CD1c-positive myeloid dendritic cell (primary cell): ENCODE results near the gene CAPN9.
"Not testable (repeated sequence)": the region's sequence is repeated elsewhere in the genome, so short reads cannot be mapped to it uniquely, and the experiment has no call there.

ENCODE experiments used
- DNase-seq: peaks from one replicate; pipeline ENCODE4 v3.0.0-alpha.2; 2016; ENCODE audit errors: extremely low spot score

CAPN9 gene

DNA sequence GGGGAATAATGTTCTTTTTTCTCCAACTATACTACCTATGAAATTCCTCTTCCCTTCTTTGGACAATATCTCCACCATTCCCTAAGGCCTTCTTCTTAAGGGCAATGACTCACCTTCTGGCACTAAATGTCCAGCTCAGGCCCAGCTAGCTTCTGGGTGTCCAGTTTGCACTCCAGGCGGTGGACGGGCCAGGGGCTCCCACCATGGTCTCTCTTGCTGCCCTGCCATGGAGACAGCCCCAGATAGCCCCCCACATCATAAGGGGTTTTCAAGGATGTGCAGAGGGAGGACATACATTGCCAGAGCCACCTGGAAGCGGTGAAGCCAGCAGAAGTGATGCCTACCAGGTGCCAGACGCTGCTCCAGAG, 77.3 kb downstream of the CAPN9 start:
- no peak for DNase-seq

GRCh38 chr1:230824919-230825721, 77.9 kb downstream of the CAPN9 start:
- DNase-seq: peak; percentile 24

DNA sequence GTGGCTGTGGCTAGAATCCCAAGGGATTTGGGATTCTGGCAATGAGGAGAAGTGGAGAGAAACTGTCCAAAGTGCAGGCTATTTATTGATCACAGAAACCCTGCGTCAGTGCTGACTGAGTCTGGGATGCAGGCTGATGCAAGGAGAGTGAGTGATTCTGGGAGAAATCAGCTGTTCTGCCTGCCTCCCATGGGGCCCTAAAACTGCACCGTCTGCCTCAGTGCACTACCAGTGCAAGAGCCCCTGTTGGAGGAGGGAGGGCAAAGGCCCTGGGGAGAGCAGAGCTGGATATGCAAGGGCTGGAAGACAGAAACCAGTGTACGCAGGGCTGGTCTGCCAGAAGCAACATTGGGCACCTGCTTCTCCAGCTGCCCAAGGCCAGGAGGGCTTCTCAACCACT, 78.6 kb downstream of the CAPN9 start:
- no peak for DNase-seq

DNA sequence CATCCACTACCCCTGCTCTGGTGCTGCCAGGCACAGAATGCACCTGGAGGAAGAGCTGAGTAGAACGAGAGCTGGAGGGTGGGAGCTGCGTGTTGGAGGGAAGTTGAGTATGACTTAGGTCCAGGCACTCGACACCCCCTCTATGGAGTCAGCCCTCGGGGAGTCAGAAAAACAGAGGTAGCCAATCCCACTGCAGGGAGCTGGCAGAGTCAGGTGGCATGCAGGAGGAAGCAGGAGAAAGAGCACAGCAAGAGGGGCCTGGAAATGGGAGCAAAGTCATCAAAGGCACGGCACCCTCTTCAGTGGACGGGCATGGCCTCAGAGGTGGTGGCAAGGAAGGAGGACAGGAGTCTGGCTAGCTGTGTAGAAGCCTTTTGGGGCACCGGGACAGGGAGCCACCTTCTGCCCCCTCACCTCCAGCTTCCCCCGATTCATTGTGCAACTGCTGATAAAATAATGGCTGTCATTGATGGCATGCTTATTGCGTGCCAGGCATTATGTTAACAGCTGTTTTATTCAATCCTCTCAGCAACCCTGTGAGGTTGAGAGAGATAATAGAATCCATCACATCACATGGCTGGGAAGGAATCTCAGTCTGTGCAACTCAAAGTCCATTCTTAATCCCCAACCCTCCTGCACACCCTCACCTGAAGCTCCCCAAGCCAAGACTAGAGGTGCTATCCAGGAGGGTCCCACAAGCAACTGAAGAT, 79.1 kb downstream of the CAPN9 start:
- no peak for DNase-seq

DNA sequence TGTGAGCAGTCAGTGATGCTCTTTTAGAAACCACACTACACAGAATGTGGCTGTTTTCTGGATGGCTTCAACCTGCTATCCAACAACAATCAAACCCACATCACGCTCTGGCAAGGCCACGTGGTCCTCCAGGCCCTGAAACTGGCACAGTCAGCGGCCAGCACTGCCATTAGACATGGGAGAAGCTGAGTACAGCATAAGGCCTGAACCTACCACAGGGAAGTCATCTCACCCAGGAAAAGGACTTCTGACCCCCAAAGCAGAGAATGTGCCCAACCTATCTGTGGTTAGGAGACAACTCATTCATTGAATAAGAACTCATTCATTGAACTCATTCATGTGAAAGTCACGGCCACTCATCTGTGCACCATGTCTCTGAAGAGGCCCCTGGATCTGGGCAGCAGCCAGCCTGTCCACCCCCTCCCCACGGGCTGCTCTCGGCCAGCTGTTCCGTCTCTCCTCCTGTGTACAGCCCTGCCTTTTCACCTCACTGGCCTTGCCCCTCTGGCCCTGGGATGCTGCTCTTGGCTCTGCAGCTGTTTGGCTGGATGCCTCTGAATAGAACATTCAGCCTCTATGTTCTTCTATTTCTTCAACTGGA, 80.0 kb downstream of the CAPN9 start:
- DNase-seq: no peak

- no peak for DNase-seq
Measured at GRCh38 chr1:230827801-230828200, 80.6 kb downstream of the CAPN9 start.

- DNase-seq: no peak
Measured at GRCh38 chr1:230828421-230828820, 81.2 kb downstream of the CAPN9 start.

GRCh38 chr1:230831771-230832170, 84.6 kb downstream of the CAPN9 start:
- DNase-seq: no peak

DNA sequence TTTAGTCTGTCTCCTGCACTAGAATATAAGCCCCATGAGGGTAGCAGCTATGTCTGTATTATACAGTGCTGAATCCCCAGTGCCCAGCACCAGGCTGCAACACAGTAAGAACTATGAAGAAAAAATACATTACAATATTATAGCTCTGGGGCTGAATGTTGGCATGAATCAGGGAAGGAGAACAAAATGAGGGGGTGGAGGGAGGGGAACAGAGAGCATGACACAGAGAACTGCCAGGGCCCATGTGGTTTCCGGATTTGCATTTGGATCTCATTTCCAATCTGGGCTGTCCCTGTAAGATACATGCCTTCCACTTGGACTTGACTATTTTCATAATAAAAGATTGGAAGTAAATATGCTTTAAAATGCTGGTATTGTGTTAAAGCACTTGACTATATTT, 85.3 kb downstream of the CAPN9 start:
- no peak for DNase-seq

DNA sequence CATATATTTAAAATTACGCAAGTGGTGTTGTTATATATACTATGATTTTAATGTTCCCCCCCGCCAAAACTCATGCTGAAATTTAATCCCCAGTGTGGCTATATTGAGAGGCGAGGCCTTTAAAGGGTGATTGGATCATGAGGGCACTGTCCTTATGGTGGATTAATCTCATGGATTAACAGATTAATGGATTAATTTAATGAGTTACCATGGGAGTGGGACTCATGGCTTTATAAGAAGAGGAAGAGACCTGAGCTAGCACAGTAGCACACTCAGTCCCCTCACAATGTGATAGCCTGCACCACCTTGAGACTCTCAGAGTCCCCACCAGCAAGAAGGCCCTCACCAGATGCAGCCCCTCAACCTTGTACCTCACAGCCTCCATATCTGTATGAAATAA, 86.3 kb downstream of the CAPN9 start:
- DNase-seq: no peak

- no peak for DNase-seq
Measured at GRCh38 chr1:230834292-230834691, 87.1 kb downstream of the CAPN9 start.

DNA sequence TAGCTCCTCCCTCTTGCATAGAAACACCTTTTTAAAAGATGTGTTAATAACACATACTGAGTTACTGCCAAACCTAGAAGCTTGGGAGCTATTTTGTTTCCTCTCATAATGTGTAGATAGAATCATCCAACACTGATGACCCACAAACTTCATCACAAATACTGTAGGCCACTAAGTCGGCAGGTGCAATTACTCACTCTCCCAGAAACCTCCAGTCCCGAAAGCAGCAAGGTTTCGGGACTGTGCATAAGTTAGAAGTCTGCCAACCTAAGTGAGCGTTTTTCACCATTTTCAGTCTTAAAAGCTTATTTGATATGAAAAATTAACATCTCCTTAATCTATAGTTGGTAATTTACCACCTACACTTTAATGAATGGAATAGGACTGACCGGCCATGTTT, 89.2 kb downstream of the CAPN9 start:
- DNase-seq: no peak

- no peak for DNase-seq
Measured at GRCh38 chr1:230836793-230837192, 89.6 kb downstream of the CAPN9 start.

DNA sequence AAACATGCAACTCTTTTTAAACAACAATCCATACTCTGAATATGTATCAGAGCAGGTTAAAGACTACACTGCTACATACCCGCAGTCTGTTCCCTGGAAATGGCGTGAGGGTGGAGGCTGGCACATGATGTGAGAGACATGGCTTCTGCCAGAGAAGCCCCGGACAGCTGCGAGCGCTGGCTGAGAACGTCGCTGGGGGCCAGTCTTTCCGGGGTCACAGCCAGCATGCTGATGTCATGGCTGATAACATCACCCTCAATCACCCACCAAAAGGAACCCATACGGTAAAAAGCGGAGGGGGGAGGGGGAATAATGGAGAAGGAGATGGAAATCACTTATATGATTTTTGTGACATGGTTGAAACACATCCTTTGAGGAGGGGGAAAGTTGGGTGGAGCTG, 92.0 kb downstream of the CAPN9 start:
- DNase-seq: no peak

GRCh38 chr1:230842801-230843200, 95.6 kb downstream of the CAPN9 start:
- DNase-seq: no peak

- no peak for DNase-seq
Measured at GRCh38 chr1:230843503-230844309, 96.5 kb downstream of the CAPN9 start.

DNA sequence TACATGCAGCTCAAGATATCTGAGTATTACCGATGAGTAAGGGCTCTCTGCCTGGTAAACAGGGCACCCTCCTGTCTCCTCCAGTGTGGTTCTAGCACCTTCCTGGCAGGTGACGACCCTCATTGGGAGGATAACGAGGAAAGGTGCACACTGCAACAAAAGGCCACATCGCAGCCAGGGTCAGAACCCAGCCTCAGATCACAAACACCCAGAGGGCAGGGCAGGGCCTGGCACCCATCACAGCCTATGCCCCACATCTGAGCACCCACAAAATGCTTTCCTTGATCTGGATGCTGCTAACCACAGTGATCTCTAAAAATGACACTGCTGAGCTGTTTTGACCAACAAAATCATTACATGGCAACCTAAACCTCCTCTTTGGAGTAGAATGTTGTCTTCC, 97.4 kb downstream of the CAPN9 start:
- DNase-seq: no peak

GRCh38 chr1:230845184-230845583, 98.0 kb downstream of the CAPN9 start:
- DNase-seq: not testable (repeated sequence)

DNA sequence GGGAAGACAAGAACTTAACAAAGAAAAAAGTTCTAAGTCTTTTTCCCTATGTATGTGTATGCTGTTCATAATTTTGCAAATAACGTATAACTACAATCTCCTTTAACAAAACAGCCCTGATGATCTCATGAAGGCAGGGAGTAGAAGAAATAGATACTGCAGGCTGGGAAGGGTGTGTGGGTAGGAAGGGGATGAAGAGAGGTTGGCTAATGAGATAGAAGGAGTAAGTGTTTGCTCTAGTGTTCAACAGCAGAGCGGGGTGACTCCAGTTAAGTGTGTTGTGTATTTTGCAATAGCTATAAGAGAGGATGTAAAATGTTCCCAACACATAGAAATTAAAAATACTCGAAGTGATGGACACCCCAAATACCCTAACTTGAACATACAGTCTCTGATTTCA, 101.0 kb downstream of the CAPN9 start:
- DNase-seq: no peak

DNA sequence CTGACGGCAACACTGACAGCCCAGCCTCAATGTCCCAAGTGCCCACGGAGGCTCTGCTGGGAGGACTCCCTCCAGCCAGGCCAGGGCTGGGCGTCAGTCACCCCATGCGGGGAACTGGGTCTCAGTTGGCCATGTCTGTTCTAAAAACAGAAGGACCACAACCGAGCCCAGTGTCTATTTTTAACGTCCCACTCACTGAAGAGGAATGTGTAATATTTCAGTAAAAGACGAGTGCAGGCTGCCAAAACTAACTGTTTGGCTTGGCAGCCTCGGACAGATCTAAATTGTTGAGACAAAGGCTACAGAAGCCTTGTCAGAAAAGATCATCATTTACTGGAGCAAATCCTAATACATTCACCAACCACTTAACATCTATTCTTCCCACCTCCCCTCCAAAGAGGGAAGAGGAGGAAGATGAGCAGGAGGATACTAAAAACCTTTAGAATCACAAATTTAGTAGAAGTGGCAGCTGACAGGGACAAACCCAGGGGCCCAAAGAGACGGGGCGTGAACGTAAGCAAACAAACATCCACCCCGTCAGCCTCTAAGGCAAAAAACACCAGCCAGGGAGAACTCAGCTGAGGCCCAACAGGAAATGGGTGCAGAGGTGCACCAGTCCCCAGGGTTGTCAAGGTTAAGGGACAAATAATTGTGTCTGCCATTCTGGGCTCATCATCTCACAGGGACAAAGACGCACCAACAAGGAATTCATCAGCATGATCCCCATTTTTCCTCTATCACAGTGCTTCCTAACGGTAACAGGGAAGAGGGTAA, 102.5 kb downstream of the CAPN9 start:
- no peak for DNase-seq

DNA sequence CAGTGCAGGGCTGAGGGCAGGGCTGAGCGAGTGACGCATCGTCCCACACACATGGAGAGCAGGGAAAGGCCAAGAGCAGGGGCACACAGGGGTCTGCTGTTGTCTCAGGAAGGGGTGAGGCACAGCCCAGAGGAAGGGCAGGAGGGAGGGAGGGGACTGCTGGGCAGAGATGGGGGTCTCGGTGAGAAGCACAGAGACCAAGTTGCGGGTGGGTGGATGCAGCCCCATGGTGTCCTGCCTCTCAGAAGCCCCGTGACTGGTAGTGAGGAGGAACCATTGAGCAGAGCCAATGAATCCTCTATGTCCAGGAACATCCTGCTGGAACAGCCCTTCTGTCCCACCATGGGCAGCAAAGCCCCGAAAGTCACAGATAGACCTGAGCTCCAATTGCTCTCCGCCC, 103.4 kb downstream of the CAPN9 start:
- DNase-seq: no peak
